Measurements from ENCODE around the gene LRIG2.

- TF ChIP-seq POLR2AphosphoS5 (IDR thresholded peaks at IDR 0.05; ENCODE audit: low read depth, low read length) = no peak
- TF ChIP-seq TAF1 (IDR thresholded peaks at IDR 0.05; ENCODE audit: borderline replicate concordance, insufficient read depth, low read length) = no peak
Observed at GRCh38 chr1:113040718-113041412, 32.1 kb upstream of the LRIG2 start.

Measured in PFSK-1 (cell line).